Upper lobe of right lung (tissue), 1 donor: ENCODE data around the gene GPATCH1. TPM values are rescaled to one million over a fixed set of nuclear protein-coding genes. Genes with fewer than 3 reads are reported as not detected.

Experiments used
- ATAC-seq: fragments of 200-7000 bp; cut with Tn5 transposase; one replicate; pipeline ENCODE4 v1.9.1; 2020; ENCODE audit warnings: mild to moderate bottlenecking, moderate library complexity
- DNase-seq: peaks from one replicate; pipeline ENCODE4 v3.0.0-alpha.2; 2020
- H3K27ac ChIP-seq: fragments of 200-600 bp; one replicate; pipeline ENCODE4 v1.8.0; 2022
- H3K27me3 ChIP-seq: fragments of 200-600 bp; one replicate; pipeline ENCODE4 v1.8.0; 2022; ENCODE audit warnings: mild to moderate bottlenecking
- H3K36me3 ChIP-seq: fragments of 200-600 bp; one replicate; pipeline ENCODE4 v1.8.0; 2022
- H3K4me1 ChIP-seq: fragments of 200-600 bp; one replicate; pipeline ENCODE4 v1.8.0; 2022
- H3K4me3 ChIP-seq: fragments of 200-600 bp; one replicate; pipeline ENCODE4 v1.8.0; 2022; ENCODE audit warnings: mild to moderate bottlenecking
- H3K9me3 ChIP-seq: fragments of 200-600 bp; one replicate; pipeline ENCODE4 v1.8.0; 2022
- intact Hi-C: fragments of 100-400 bp; cut with DNase I; formaldehyde crosslinking; loops from one replicate; pipeline ENCODE4 v1.11.0; 2022
- total RNA-seq: library from RNA; stranded (reverse); fragmentation: NEBNext Ultra II Directional; extraction: Animal tissue kit (Norgen Biotek cat#: 25700); gene quantifications from one replicate; pipeline ENCODE4 v1.2.1, GENCODE V29; 2021
- TF ChIP-seq, protein P1 (sequence below): fragments of 200-600 bp; IDR thresholded peaks from one replicate; pipeline ENCODE4 v1.8.0; 2022; ENCODE audit warnings: antibody characterized with exemption
- donor health status: DM: no; HTN: yes; CAD: no; lungs with severe emphysema.

GPATCH1 gene
- total RNA-seq, 1 donor from 2014 or later: 7.0 TPM

DNA sequence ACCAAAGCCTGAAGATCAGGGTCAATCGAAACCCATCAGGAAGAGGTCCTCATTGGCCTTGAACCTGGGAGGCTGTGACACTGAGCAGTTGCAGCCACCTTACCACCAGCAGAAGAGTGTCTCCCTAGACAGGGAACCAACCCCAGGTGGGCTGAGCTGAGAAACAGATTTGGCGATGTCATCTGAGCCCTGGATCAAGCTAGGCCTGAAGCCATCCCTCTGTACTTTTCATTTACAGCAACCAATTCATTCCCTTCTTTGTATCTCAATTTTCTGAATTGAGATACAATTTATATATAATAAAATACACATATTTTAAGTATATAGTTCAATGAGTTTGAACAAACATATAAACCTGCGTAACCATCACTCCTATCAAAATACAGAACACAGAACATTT lies 30.9 kb upstream of the GPATCH1 start:
- Histone ChIP-seq H3K4me1 (peaks cover 7% of the 10 kb centered on the region), H3K9me3 (no peaks in the 10 kb centered on the region), H3K4me3 (no peak overlapping the region), H3K27ac (no peak overlapping the region), H3K36me3 (no peaks in the 10 kb centered on the region), H3K27me3 (no peaks in the 10 kb centered on the region)
- intact Hi-C loops: no loop called here
- DNase-seq: no peak
- TF ChIP-seq, protein P1, sequence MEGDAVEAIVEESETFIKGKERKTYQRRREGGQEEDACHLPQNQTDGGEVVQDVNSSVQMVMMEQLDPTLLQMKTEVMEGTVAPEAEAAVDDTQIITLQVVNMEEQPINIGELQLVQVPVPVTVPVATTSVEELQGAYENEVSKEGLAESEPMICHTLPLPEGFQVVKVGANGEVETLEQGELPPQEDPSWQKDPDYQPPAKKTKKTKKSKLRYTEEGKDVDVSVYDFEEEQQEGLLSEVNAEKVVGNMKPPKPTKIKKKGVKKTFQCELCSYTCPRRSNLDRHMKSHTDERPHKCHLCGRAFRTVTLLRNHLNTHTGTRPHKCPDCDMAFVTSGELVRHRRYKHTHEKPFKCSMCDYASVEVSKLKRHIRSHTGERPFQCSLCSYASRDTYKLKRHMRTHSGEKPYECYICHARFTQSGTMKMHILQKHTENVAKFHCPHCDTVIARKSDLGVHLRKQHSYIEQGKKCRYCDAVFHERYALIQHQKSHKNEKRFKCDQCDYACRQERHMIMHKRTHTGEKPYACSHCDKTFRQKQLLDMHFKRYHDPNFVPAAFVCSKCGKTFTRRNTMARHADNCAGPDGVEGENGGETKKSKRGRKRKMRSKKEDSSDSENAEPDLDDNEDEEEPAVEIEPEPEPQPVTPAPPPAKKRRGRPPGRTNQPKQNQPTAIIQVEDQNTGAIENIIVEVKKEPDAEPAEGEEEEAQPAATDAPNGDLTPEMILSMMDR: no peak
- no peak for ATAC-seq

GRCh38 chr19:33052352-33052972 lies 28.5 kb upstream of the GPATCH1 start:
- no peak for ATAC-seq
- H3K27ac ChIP-seq: no peak overlapping the region
- DNase-seq: no peak

DNA sequence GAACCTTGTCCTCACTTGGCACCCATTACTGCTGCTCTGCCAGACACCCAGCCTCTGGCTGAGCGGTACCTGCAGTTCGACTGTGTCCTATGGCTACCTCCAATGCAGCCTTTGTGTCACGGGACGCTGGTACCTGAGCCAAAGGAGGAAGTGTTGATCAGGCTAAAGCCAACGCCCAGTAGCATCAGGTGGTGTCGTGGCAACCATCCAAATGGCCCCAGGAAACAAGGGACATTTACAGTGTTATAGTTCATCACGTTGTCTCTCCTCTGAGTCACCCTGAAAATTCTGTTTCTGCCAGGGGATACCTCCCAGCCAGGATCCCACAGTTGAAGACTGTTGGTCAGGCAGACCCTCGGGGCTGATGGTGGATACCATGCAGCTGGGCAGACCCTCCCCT lies 26.4 kb upstream of the GPATCH1 start:
- no peak overlapping the region for H3K4me3 ChIP-seq
- DNase-seq: no peak
- no peaks in the 10 kb centered on the region for H3K9me3 ChIP-seq
- H3K36me3 ChIP-seq: no peaks in the 10 kb centered on the region
- H3K4me1 ChIP-seq: peaks cover 7% of the 10 kb centered on the region
- no peaks in the 10 kb centered on the region for H3K27me3 ChIP-seq
- TF ChIP-seq, protein P1: no peak
- H3K27ac ChIP-seq: no peak overlapping the region
- intact Hi-C loops: no loop called here
- no peak for ATAC-seq

More at GRCh38 chr19:33052352-33052972, 28.5 kb upstream of the GPATCH1 start:
- Histone ChIP-seq H3K4me1 (peaks cover 7% of the 10 kb centered on the region), H3K9me3 (no peaks in the 10 kb centered on the region), H3K4me3 (no peak overlapping the region), H3K36me3 (no peaks in the 10 kb centered on the region), H3K27me3 (no peaks in the 10 kb centered on the region)
- intact Hi-C loops: no loop called here
- TF ChIP-seq, protein P1: no peak

- ATAC-seq (no peak), DNase-seq (no peak)
- H3K27ac ChIP-seq: no peak overlapping the region
- H3K27me3 ChIP-seq: no peaks in the 10 kb centered on the region
- H3K36me3 ChIP-seq: no peaks in the 10 kb centered on the region
- TF ChIP-seq, protein P1: no peak
- intact Hi-C loops: no loop called here
- H3K9me3 ChIP-seq: no peaks in the 10 kb centered on the region
- no peak overlapping the region for H3K4me3 ChIP-seq
- peaks cover 7% of the 10 kb centered on the region for H3K4me1 ChIP-seq
Observed at GRCh38 chr19:33055718-33056117, 25.3 kb upstream of the GPATCH1 start.

GRCh38 chr19:33060586-33060985 lies 20.4 kb upstream of the GPATCH1 start:
- intact Hi-C loops: no loop called here
- H3K27ac ChIP-seq: no peak overlapping the region
- no peaks in the 10 kb centered on the region for H3K4me1 ChIP-seq
- H3K9me3 ChIP-seq: no peaks in the 10 kb centered on the region
- H3K4me3 ChIP-seq: no peak overlapping the region
- H3K36me3 ChIP-seq: no peaks in the 10 kb centered on the region
- DNase-seq: no peak
- H3K27me3 ChIP-seq: peaks cover 16% of the 10 kb centered on the region
- TF ChIP-seq, protein P1: no peak
- no peak for ATAC-seq

- Histone ChIP-seq H3K36me3 (no peaks in the 10 kb centered on the region), H3K9me3 (no peaks in the 10 kb centered on the region), H3K4me1 (no peaks in the 10 kb centered on the region), H3K27me3 (peaks cover 16% of the 10 kb centered on the region), H3K4me3 (no peak overlapping the region), H3K27ac (no peak overlapping the region)
- intact Hi-C loops: no loop called here
- DNase-seq: no peak
- TF ChIP-seq, protein P1: no peak
- no peak for ATAC-seq
Observed at GRCh38 chr19:33062902-33063301, 18.1 kb upstream of the GPATCH1 start.
